GM10847 (cell line): ENCODE results near the gene MYBL2.

Experiments
- POLR2A ChIP-seq: IDR thresholded peaks from 2 replicates; pipeline ENCODE4 v1.6.1; 2011; ENCODE audit not compliant: insufficient read length; ENCODE audit errors: extremely low read depth

MYBL2 gene

GRCh38 chr20:43666376-43667328 is at the start of gene MYBL2:
Gene MYBL2 (plus strand): TSS chr20:43667114. CDS start chr20:43667284, 170 bp downstream.
- TF ChIP-seq POLR2A = peak; percentile 82

DNA sequence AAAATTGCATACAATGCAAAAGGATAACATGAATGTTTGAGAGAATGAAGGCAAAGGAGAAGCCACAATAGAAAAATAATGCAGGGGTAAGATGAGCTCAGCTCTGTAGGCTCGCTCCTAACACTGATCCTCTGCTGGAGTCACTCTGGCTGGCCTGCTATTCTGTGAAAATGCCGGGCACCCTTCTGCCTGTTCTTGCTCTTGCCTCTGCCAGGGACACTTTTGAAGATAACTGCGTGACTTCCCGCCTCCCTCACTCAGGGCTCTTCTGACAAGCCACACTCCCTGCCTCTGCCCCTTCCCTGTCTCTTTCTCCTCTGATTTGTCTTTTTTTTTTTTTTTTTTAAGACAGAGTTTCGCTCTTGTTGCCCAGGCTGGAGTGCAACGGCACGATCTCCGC is 35.3 kb upstream of the MYBL2 start:
- TF ChIP-seq POLR2A = no peak

DNA sequence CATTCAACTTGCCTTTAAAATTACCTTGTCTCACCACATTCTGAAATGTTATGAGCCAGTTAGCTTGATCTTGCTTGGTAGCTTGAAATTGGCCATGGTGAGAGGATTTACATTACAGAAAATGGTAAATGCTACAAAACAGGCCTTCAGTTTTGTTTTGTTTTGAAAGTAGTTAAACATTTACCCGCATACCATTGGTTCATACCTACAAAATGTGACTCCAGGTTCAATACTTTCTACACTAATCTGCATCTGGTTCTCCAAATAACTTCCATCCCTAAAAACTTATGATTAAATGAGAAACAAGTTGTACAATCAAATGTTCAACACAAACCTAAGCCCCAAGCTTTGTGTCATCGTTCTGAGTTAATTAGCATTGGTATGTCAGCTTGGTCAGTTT is 30.5 kb upstream of the MYBL2 start:
- TF ChIP-seq POLR2A = no peak

DNA sequence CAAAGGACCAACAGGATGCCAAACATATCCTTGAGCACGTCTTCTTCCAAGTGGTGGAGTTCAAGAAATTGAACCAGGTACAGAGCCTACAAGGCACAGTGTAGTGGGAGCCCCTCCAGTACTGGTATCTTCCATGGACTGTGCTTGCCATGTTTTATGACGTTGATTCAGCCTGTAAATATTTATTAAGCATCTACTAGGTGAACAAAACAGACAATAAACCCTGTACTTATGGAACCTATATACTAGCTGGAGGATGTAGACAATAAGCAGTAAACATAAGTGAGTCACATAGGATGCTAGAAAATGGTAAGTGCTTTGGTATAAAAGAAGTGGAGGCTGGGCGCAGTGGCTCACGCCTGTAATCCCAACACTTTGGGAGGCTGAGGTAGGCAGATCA is 24.4 kb upstream of the MYBL2 start:
- TF ChIP-seq POLR2A = no peak

DNA sequence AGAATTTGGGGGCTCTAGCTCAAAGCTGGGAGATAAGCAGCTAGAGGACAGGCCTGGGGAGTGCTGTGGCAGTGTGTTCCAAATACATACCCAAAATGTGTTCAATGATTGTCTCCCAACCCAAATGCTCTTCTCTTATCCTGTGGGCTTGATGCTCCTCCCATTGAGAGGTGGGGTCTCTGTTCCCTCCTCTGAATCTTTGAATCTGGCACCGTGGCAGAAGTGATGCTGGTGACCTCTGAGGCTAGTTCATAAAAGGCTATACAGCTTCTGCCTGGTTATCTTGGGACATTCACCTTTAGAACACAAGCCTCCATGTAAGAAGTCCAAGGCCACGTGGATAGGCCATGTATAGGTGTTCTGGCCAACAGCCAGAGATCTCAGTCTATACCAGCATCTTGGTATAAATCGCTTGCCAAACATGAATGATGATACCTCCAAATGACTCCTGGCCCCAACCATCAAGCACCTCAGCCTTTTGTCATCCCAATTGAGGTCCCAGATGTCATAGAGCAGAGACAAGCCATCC is 15.9 kb upstream of the MYBL2 start:
- TF ChIP-seq POLR2A = no peak

DNA sequence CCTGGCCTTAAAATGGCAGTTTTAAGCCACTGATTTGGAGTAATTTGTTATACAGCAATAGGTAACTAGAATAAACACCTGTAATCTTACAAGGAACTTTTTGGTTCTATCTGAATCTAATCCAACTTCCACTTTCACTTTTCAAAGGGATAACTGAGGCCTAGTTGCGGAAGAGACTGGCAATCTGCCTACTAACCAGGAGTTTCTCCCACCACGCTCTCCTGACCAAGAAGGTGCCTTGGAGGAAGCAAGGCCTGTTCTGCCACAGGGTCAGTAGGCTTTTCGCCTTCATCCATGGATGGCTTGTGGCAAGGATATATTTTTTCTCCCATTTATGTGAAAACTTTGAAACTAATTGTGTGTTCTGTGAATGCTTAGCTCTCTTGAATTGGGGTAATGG is 12.9 kb upstream of the MYBL2 start:
- no peak for TF ChIP-seq POLR2A

GRCh38 chr20:43655937-43656336 is 11.0 kb upstream of the MYBL2 start:
- TF ChIP-seq POLR2A = no peak

- TF ChIP-seq POLR2A = no peak
These were observed 8.7 kb upstream of the MYBL2 start for GRCh38 chr20:43658069-43658722.

DNA sequence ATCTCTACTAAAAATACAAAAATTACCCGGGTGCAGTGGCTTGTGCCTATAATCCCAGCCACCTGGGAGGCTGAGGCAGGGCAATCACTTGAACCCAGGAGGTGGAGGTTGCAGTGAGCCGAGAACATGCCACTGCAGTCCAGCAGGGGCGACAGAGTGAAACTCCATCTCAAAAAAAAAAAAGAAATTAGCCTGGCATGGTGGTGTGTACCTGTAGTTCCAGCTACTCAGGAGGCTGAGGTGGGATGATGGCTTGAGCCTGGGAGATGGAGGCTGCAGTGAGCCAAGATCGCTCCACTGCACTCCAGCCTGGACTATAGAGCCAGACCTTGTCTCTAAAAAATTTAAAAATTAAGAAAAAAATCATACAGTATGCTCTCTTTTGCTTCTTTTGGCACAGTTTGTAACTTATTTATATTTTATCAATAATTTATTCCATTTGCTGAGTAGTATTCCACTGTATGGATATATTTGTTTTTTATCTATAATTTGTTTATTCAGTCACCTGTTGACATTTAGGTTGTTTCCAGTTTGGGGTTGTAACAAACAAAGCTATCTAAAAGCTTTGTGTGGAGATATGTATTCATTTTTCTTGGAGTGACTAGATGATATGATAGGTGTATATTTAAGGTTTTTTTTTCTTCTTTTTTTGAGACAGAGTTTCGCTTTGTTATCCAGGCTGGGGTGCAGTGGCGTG is 8.0 kb upstream of the MYBL2 start:
- TF ChIP-seq POLR2A = no peak

GRCh38 chr20:43662943-43663655 is 3.8 kb upstream of the MYBL2 start:
- TF ChIP-seq POLR2A = no peak

GRCh38 chr20:43665466-43666176 is 1.3 kb upstream of the MYBL2 start:
- TF ChIP-seq POLR2A = no peak

GRCh38 chr20:43667341-43668132 is 623 bp downstream of the MYBL2 start:
- no peak for TF ChIP-seq POLR2A

GRCh38 chr20:43669332-43669731 is 2.4 kb downstream of the MYBL2 start:
- TF ChIP-seq POLR2A = no peak

- TF ChIP-seq POLR2A = no peak
These were observed 3.5 kb downstream of the MYBL2 start for GRCh38 chr20:43670423-43670822.

DNA sequence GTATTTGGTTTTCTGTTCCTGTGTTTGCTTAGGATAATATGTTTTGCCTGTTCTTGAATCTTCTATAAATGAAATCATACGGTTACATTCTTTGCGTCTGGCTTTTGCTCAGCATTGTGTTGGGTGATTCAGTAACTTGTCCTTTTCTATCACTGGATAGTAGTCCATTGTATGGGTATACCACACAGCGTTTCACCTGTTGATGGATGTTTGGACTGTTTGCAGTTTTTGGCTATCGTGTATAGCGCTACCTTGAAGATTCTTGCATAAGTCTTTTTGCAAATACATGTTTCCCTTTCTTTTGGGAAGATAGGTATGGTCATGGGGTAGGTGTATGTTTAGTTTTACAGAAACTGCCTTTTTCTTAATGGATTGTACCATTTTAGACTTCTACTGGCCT is 9.5 kb downstream of the MYBL2 start:
- no peak for TF ChIP-seq POLR2A
